WTC11 (cell line): ENCODE data around the gene PPARD. TPM values are rescaled to one million over a fixed set of nuclear protein-coding genes. Genes with fewer than 3 reads are reported as not detected.
"Not testable (repeated sequence)": the region's sequence is repeated elsewhere in the genome, so short reads cannot be mapped to it uniquely, and the experiment has no call there.

Source experiments
- ATAC-seq: fragments of 200-7000 bp; cut with Tn5 transposase; 2 replicates; pipeline ENCODE4 v1.10.0; 2021; ENCODE audit warnings: mild to moderate bottlenecking, moderate library complexity
- CTCF ChIA-PET: fragments of 300-600 bp; sonication (Branson Sonifier 250); formaldehyde crosslinking; loops from one replicate; lab custom pipeline; 2021; ENCODE audit warnings: antibody characterized with exemption; lab: Charles Lee
- POLR2A ChIA-PET: fragments of 350-600 bp; sonication (Branson Sonifier 250); formaldehyde crosslinking; loops from one replicate; lab custom pipeline; 2021; ENCODE audit warnings: antibody characterized with exemption; lab: Charles Lee
- DNase-seq: peaks from one replicate; pipeline ENCODE4 v3.0.0; 2021; ENCODE audit warnings: low spot score
- H3K27ac Mint-ChIP-seq: 2 replicates; pipeline ENCODE4 v1.8.0; 2021; ENCODE audit warnings: mixed read lengths
- H3K27me3 Mint-ChIP-seq: 2 replicates; pipeline ENCODE4 v1.8.0; 2021; ENCODE audit warnings: low read depth, mild to moderate bottlenecking, moderate library complexity, mixed read lengths
- H3K36me3 Mint-ChIP-seq: 2 replicates; pipeline ENCODE4 v1.8.0; 2021; ENCODE audit warnings: mixed read lengths
- H3K4me1 Mint-ChIP-seq: 2 replicates; pipeline ENCODE4 v1.8.0; 2022; ENCODE audit warnings: mixed read lengths
- H3K4me3 Mint-ChIP-seq: 2 replicates; pipeline ENCODE4 v1.8.0; 2021; ENCODE audit warnings: mild to moderate bottlenecking, moderate library complexity, mixed read lengths
- H3K9me3 Mint-ChIP-seq: 2 replicates; pipeline ENCODE4 v1.8.0; 2021; ENCODE audit warnings: mixed read lengths
- ATF1 ChIP-seq: sonication (generic); formaldehyde crosslinking; IDR thresholded peaks from 2 replicates; pipeline ENCODE4 v1.8.1; 2023; ENCODE audit warnings: mild to moderate bottlenecking, moderate library complexity, missing genetic modification reagents
- ATF2 ChIP-seq: sonication (generic); formaldehyde crosslinking; IDR thresholded peaks from 2 replicates; pipeline ENCODE4 v1.8.1; 2022; ENCODE audit warnings: low read depth, missing genetic modification reagents, borderline replicate concordance
- ETV6 ChIP-seq: sonication (generic); formaldehyde crosslinking; IDR thresholded peaks from 2 replicates; pipeline ENCODE4 v1.8.1; 2022; ENCODE audit warnings: mild to moderate bottlenecking, missing genetic modification reagents
- FOXP1 ChIP-seq: sonication (generic); formaldehyde crosslinking; IDR thresholded peaks from 2 replicates; pipeline ENCODE4 v1.8.0; 2022; ENCODE audit warnings: missing genetic modification reagents, mild to moderate bottlenecking, moderate library complexity, borderline replicate concordance
- FOXP4 ChIP-seq: sonication (generic); formaldehyde crosslinking; IDR thresholded peaks from 2 replicates; pipeline ENCODE4 v1.8.0; 2022; ENCODE audit warnings: mild to moderate bottlenecking, missing genetic modification reagents
- HMGA2 ChIP-seq: fragments of 250-450 bp; sonication (Bioruptor Pico); IDR thresholded peaks from 2 replicates; pipeline ENCODE4 v1.4.0; 2021; ENCODE audit warnings: mild to moderate bottlenecking, moderate library complexity
- MXD4 ChIP-seq: fragments of 250-450 bp; sonication (Bioruptor Pico); IDR thresholded peaks from 2 replicates; pipeline ENCODE4 v1.8.0; 2021; ENCODE audit warnings: mild to moderate bottlenecking, moderate library complexity, borderline replicate concordance
- OVOL2 ChIP-seq: fragments of 250-450 bp; sonication (Bioruptor Pico); IDR thresholded peaks from 2 replicates; pipeline ENCODE4 v1.9.0; 2021; ENCODE audit warnings: mild to moderate bottlenecking, borderline replicate concordance
- SOX15 ChIP-seq: fragments of 250-450 bp; sonication (Bioruptor Pico); IDR thresholded peaks from 2 replicates; pipeline ENCODE4 v1.9.0; 2021; ENCODE audit warnings: mild to moderate bottlenecking
- ZNF219 ChIP-seq: sonication (generic); formaldehyde crosslinking; IDR thresholded peaks from 2 replicates; pipeline ENCODE4 v1.8.0; 2023; ENCODE audit warnings: missing genetic modification reagents, mild to moderate bottlenecking, borderline replicate concordance
- ZNF281 ChIP-seq: sonication (generic); formaldehyde crosslinking; IDR thresholded peaks from 2 replicates; pipeline ENCODE4 v1.8.0; 2023; ENCODE audit warnings: mild to moderate bottlenecking, missing genetic modification reagents
- ZNF532 ChIP-seq: fragments of 250-450 bp; sonication (Bioruptor Pico); IDR thresholded peaks from 2 replicates; pipeline ENCODE4 v1.9.0; 2021; ENCODE audit warnings: mild to moderate bottlenecking, borderline replicate concordance
- ZSCAN18 ChIP-seq: fragments of 250-450 bp; sonication (Bioruptor Pico); IDR thresholded peaks from 2 replicates; pipeline ENCODE4 v2.1.2; 2022; ENCODE audit warnings: mild to moderate bottlenecking, moderate library complexity
- total RNA-seq: library from RNA; stranded (reverse); gene quantifications from 3 replicates; pipeline ENCODE4 v1.2.3, GENCODE V29; 2021

PPARD gene
- total RNA-seq, 1 experiment from 2014 or later: 14.7 TPM

GRCh38 chr6:35388030-35388429 lies 45.7 kb downstream of the PPARD start:
- H3K4me3 Mint-ChIP-seq: no peak overlapping the region
- H3K36me3 Mint-ChIP-seq: peaks cover 2% of the 10 kb centered on the region
- H3K9me3 Mint-ChIP-seq: peaks cover 1% of the 10 kb centered on the region
- ChIA-PET CTCF (interaction anchor here (1.4 to 1.7 kb wide), 3 partner anchors 27 to 46 kb away, joined by 3 to 6 read pairs (median 5); no protein-coding TSS in a partner anchor), POLR2A (interaction anchor here (0.6 kb wide), 2 partner anchors 40 to 172 kb away, joined by 3 read pairs; no protein-coding TSS in a partner anchor)
- H3K4me1 Mint-ChIP-seq: peaks cover 5% of the 10 kb centered on the region
- TF ChIP-seq ETV6 (CRISPR knock-in tag) (no peak), OVOL2 (CRISPR knock-in tag) (no peak)
- DNase-seq (no peak), ATAC-seq (no peak)
- H3K27me3 Mint-ChIP-seq: peaks cover under 1% of the 10 kb centered on the region; the same call in 1 of the 2 replicates
- no peak overlapping the region for H3K27ac Mint-ChIP-seq

GRCh38 chr6:35388772-35389352 lies 46.5 kb downstream of the PPARD start:
- no peak for ATAC-seq
- ChIA-PET CTCF (interaction anchor here (1.3 kb wide), 2 partner anchors 26 to 61 kb away, joined by 3 read pairs; no protein-coding TSS in a partner anchor), POLR2A (no interaction called here)
- H3K27ac Mint-ChIP-seq: no peak overlapping the region
- no peak overlapping the region for H3K4me3 Mint-ChIP-seq
- H3K36me3 Mint-ChIP-seq: no peaks in the 10 kb centered on the region
- H3K9me3 Mint-ChIP-seq: no peaks in the 10 kb centered on the region
- H3K4me1 Mint-ChIP-seq: peaks cover 5% of the 10 kb centered on the region
- TF ChIP-seq FOXP4 (CRISPR knock-in tag): no peak
- no peaks in the 10 kb centered on the region for H3K27me3 Mint-ChIP-seq
- no peak for DNase-seq

- H3K27me3 Mint-ChIP-seq, H3K36me3 Mint-ChIP-seq, H3K9me3 Mint-ChIP-seq, H3K4me1 Mint-ChIP-seq, H3K27ac Mint-ChIP-seq, POLR2A ChIA-PET, DNase-seq, ATAC-seq, H3K4me3 Mint-ChIP-seq: not testable (repeated sequence)
- CTCF ChIA-PET: interaction anchor here (1.3 kb wide), 2 partner anchors 26 to 60 kb away, joined by 3 read pairs; no protein-coding TSS in a partner anchor
Observed at GRCh38 chr6:35389386-35389785, 47.0 kb downstream of the PPARD start.

- peaks cover 8% of the 10 kb centered on the region for H3K4me1 Mint-ChIP-seq
- no peak overlapping the region for H3K4me3 Mint-ChIP-seq
- H3K36me3 Mint-ChIP-seq: no peaks in the 10 kb centered on the region
- ChIA-PET CTCF (interaction anchor here (1.0 to 1.4 kb wide), 3 partner anchors 24 to 76 kb away, joined by 3 to 4 read pairs (median 3); partner anchors contain the start of gene RPL10A), POLR2A (interaction anchor here (1.2 kb wide), 1 partner anchor 49 kb away, joined by 4 read pairs; the partner anchor contains the start of gene PPARD)
- H3K27me3 Mint-ChIP-seq: no peaks in the 10 kb centered on the region
- H3K27ac Mint-ChIP-seq: no peak overlapping the region
- ATAC-seq (no peak), DNase-seq (no peak)
- H3K9me3 Mint-ChIP-seq: no peaks in the 10 kb centered on the region
- TF ChIP-seq ATF1 (CRISPR knock-in tag): no peak
- no peak for TF ChIP-seq MXD4 (CRISPR knock-in tag)
- TF ChIP-seq HMGA2 (CRISPR knock-in tag): no peak
- TF ChIP-seq ZSCAN18: no peak
- TF ChIP-seq FOXP1 (CRISPR knock-in tag): no peak
- no peak for TF ChIP-seq ATF2 (CRISPR knock-in tag)
- no peak for TF ChIP-seq ZNF532 (CRISPR knock-in tag)
- no peak for TF ChIP-seq ZNF281 (CRISPR knock-in tag)
- TF ChIP-seq ZNF219: no peak
- no peak for TF ChIP-seq OVOL2 (CRISPR knock-in tag)
- no peak for TF ChIP-seq SOX15 (CRISPR knock-in tag)
Observed at GRCh38 chr6:35391240-35391968, 49.0 kb downstream of the PPARD start.
